Hindlimb muscle (tissue), 1 donor: ENCODE data around the gene HLA-DRA. TPM values are rescaled to one million over a fixed set of nuclear protein-coding genes. Genes with fewer than 3 reads are reported as not detected.
"Not testable (repeated sequence)": the region's sequence is repeated elsewhere in the genome, so short reads cannot be mapped to it uniquely, and the experiment has no call there.

Experiments used
- DNase-seq: peaks from one replicate; pipeline ENCODE4 v3.0.0-alpha.2; 2013
- polyA plus RNA-seq: library from polyadenylated mRNA; unstranded; fragments of 120-200 nt; gene quantifications from one replicate; pipeline ENCODE4 v1.2.1, GENCODE V29; 2013; ENCODE audit not compliant: insufficient read length

Gene HLA-DRA
- polyA plus RNA-seq, 1 donor = 57.8 TPM

GRCh38 chr6:32431142-32431541 is 8.5 kb upstream of the HLA-DRA start:
- no peak for DNase-seq

GRCh38 chr6:32432050-32432450 is 7.6 kb upstream of the HLA-DRA start:
- no peak for DNase-seq

GRCh38 chr6:32433950-32434349 is 5.7 kb upstream of the HLA-DRA start:
- DNase-seq = not testable (repeated sequence)

- DNase-seq = no peak
Observed at GRCh38 chr6:32436186-32436585, 3.5 kb upstream of the HLA-DRA start.

- no peak for DNase-seq
Observed at GRCh38 chr6:32436995-32437836, 2.5 kb upstream of the HLA-DRA start.

- DNase-seq = no peak
Observed at GRCh38 chr6:32439139-32439538, 548 bp upstream of the HLA-DRA start.

GRCh38 chr6:32442243-32442667 is 2.6 kb downstream of the HLA-DRA start:
- DNase-seq = no peak

GRCh38 chr6:32442977-32443552 is 3.4 kb downstream of the HLA-DRA start:
- DNase-seq = no peak

- DNase-seq = no peak
Observed at GRCh38 chr6:32444433-32444832, 4.7 kb downstream of the HLA-DRA start.

GRCh38 chr6:32445321-32445854 is 5.7 kb downstream of the HLA-DRA start:
- no peak for DNase-seq

GRCh38 chr6:32447932-32448331 is 8.2 kb downstream of the HLA-DRA start:
- DNase-seq = no peak

- no peak for DNase-seq
Observed at GRCh38 chr6:32449088-32449736, 9.5 kb downstream of the HLA-DRA start.

GRCh38 chr6:32457054-32457453 is 17.4 kb downstream of the HLA-DRA start:
- no peak for DNase-seq

- DNase-seq = no peak
Observed at GRCh38 chr6:32459781-32460424, 20.2 kb downstream of the HLA-DRA start.

GRCh38 chr6:32460528-32460927 is 20.8 kb downstream of the HLA-DRA start:
- no peak for DNase-seq

- no peak for DNase-seq
Observed at GRCh38 chr6:32461493-32461892, 21.8 kb downstream of the HLA-DRA start.

- DNase-seq = no peak
Observed at GRCh38 chr6:32462609-32463008, 22.9 kb downstream of the HLA-DRA start.

- DNase-seq = not testable (repeated sequence)
Observed at GRCh38 chr6:32467743-32468503, 28.2 kb downstream of the HLA-DRA start.

- no peak for DNase-seq
Observed at GRCh38 chr6:32472781-32473375, 33.2 kb downstream of the HLA-DRA start.

GRCh38 chr6:32473376-32474348 is 34.0 kb downstream of the HLA-DRA start:
- not testable (repeated sequence) for DNase-seq
